HG02588 (cell line): ENCODE data around the gene BMPER.

Source experiments
- ATAC-seq: cut with Tn5 transposase; IDR thresholded peaks from one replicate; pipeline ENCODE4 v1.9.1; 2021; ENCODE audit warnings: mild to moderate bottlenecking, moderate library complexity; ENCODE audit not compliant: unreplicated experiment

BMPER gene

DNA sequence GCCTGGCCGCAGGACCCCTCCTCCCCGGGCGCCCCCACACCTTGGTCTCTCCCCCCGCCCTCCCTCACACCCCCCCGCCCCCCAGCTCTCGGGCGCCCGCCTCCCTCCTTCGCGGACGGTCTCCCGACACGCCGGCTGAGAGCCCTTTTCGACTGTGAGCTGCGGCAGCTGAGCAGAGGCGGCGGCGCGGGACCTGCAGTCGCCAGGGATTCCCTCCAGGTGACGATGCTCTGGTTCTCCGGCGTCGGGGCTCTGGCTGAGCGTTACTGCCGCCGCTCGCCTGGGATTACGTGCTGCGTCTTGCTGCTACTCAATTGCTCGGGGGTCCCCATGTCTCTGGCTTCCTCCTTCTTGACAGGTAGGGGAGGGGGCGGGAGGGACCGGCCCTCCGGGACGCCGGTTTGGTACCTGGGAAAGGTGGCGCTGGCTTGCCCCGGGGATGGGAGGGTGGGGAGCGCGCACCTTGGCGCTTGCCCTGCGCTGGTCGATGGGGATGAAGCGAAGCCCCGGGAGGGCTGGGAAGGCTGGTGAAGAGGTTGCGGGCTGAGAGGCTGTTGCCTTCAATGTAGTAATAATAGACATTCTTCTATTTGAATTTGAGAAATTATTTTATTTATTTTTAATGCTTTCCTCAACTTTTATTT lies at the start of gene BMPER:
TSS of gene BMPER (plus strand) at position 151 of the 644 bp plus-strand sequence. CDS start at position 226, 75 bp downstream.
- no peak for ATAC-seq

DNA sequence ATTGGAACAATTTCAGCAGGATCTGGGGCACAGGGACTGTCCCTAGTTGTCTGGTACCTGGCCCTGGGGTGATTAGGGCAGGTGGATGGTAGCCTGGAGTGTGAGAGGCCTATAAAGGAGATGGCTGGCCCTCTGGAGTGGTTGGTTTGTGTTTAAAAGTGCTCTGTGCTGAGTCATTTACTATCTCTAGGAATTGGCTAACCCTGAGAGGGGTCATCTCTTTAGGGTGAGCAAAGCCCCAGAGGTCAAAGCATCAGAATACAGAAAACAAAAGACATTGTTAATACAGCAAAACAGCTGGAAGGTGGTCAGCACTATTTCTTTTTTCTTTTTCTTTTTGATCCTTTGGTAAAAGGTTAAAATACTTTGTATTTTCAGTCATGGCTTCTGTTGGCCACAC lies 43.4 kb upstream of the BMPER start:
- no peak for ATAC-seq

DNA sequence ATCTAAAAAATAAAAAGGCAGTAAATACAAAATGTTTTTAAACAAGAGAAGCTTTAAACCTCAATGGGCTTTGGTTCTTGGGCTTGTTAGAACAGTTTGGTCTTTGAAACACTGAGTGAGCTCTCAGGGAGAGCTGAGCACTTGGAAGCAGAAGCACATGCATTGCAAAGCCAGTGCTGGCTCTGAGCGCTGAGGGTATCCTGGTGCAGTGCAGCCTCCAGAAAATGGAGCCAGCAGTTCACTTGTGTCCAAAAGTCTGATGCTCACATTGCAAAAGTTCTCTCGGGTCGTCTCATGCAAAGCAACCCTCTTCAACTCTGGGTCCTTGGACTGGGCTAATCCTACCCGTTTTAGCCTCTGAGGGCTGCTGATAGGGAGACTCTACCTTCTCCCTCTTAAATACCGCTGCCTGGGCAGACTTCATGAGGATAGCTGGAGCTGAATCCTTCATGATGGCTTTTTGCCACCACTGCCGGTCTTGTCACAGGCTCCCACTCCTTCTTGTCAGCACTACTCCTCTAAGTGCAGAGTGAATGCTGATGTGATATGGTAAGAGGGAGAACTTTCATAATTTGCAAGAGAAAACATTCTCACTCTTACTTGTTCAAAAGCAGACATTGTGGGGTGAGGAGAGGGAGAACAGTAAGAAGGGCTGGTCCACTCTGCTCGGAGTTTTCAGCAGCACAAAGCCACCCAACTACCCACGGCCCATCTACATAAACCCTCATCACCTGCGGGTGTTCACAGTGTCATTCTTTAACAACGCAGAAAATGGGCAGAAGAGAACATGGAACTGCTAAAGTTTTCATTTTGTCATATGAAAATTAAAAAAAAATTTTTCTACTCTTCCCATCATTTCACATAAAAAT lies 42.2 kb upstream of the BMPER start:
- no peak for ATAC-seq

GRCh38 chr7:33868166-33868565 lies 37.2 kb upstream of the BMPER start:
- ATAC-seq: no peak

DNA sequence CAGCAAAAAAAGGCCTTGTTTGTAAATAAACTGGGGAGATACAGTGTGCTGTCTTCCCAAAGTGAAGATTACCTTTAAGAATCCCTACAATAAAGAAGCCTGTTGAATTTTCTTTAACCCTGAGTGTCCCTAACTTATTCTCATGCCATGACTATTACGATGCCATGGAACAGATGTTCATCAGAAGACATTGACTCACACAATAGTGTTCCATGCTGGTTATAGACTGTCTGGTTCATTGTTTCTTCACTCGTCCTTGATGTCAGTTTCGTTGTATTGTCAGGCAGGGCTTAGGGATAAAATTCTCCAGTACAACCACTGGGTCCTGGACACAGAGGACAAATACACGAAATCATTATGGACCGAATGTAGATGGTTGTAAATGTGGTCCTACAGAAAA lies 36.2 kb upstream of the BMPER start:
- ATAC-seq: no peak

DNA sequence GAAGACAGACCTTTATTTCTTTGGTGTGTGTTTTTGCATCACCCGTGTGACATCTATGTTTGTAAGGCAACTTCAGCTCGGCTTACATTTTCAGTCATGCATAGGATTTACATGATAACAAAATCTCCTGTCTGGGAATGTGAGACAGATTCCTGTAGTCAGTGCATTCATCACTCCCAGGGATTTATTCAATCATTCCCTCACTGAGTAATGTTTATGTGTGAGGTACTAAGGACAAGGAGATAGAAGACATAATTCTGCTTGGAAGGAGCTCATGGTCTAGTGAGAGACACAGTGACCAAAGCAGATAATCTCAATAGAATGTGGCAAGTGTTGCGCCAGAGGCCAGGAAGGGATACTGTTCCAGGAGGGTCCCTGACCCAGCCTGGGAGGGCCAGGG lies 35.2 kb upstream of the BMPER start:
- ATAC-seq: no peak

- ATAC-seq: no peak
These were observed 32.5 kb upstream of the BMPER start for GRCh38 chr7:33872870-33873269.

DNA sequence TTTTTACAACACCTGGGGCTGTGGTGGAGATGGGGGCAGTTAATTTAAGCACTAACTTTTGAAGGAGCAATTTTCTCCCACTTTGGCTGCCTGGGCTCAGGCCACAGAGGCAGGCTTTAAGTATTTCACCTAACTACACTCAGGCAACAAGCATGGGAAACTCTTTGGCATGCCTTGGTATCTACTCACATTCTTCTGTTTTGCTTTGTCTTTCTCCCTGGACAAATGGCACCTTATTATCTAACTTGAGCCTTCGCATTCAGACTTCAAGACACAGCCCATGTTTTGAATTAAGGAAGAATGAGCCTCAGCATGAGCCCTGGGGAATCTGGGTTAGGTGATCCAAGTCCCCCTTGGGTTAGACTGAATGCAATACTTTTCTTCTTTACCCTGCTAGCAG lies 31.8 kb upstream of the BMPER start:
- no peak for ATAC-seq

DNA sequence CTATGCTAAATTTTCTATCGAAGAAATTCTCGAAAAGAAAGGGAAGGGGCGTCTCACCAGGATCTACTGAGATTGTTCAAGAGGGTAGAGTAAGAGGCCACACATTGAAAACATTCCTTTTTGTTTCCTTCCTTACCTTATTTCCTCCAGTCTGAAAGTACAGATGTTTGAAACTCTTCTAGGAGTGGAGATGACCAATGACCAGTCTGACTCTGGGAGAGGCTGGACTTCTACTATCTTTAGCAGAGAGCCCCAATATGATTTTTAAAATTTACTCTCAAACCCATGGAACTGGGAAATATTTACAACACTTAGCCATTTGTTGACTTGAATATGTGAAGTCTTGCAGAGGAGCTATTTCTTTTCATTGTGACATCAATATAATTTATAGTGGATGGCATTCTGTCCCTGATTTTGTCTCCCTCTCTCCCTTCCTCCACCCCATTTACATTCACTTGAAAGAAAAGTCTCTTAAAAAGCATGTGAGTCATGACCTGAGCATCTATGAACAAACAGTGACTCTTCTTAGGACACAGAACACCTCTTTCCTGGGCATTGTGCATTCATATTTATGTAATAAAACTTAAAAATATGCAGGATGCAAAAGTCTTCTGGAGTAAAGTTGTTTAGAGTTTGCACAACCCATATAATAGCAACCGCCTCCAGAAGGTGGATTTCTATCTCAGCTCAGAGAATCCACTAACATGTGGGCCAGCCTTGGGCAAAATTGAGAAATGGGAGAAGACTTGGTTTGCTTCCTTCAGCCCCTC lies 31.2 kb upstream of the BMPER start:
- ATAC-seq: no peak

- no peak for ATAC-seq
These were observed 30.4 kb upstream of the BMPER start for GRCh38 chr7:33874943-33875342.

GRCh38 chr7:33876596-33877274 lies 28.6 kb upstream of the BMPER start:
- no peak for ATAC-seq

- ATAC-seq: no peak
These were observed 24.6 kb upstream of the BMPER start for GRCh38 chr7:33880787-33881186.

- no peak for ATAC-seq
These were observed 24.0 kb upstream of the BMPER start for GRCh38 chr7:33881316-33881715.

GRCh38 chr7:33882040-33882837 lies 23.1 kb upstream of the BMPER start:
- ATAC-seq: no peak

GRCh38 chr7:33882950-33883670 lies 22.2 kb upstream of the BMPER start:
- no peak for ATAC-seq

DNA sequence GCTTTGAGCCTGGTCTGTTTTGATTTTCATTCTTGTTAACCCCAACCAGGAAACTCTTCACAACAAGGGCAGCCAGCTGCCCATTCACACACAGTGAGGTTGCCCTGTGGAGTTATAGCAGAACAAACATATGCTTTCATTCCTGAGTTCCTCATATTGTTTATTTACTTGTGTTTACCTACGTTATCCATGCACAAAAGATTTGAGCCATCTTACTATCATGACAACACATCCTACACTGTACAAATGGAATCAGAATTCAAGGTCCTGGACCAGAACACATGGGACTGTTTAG lies 21.7 kb upstream of the BMPER start:
- ATAC-seq: no peak

DNA sequence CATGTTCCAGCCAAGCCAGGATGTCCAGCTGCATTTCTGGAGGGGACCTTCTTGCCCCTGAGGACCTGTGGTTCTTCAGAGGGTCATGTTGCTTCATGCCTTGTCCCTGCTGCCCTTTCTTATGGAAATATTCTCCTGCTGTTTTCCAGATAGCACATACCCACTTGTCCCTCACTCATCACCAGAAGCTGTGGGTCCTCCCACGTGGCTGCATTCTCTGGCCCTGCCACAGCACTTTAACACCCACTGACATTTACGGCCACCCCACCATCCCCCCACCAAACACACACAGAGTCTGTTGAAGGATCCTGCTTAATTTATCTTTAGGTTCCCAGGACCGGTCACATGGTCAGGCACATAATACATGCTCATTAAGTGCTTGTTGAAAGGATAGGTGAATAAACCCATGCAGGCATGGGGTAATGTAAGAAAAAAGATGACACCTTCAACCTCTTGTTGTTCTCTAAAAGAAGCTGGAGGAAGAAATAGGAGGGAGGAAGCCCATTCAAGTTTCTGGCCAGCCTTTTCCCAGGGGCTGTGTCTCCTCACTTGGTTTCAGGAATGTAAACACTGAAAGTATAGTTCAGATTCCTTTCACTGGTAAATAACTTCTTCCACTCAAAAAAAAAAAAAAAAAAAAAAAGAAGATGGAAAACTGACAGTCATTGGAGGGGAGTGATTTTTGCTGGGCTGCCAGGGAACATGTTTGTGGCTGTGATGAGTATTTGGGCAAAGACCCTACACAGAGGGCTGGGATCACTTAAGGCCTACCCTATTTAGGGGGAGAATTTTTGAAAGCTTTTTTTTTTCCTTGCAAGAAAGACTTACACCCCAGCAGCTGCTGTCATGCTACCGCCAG lies 19.8 kb upstream of the BMPER start:
- no peak for ATAC-seq

GRCh38 chr7:33886149-33886623 lies 19.2 kb upstream of the BMPER start:
- no peak for ATAC-seq
